Choroid plexus epithelial cell (primary cell): ENCODE results near the gene PRSS50.

Experiments
- DNase-seq: peaks from one replicate; pipeline ENCODE4 v3.0.0-alpha.2; 2010; ENCODE audit warnings: low read depth
- H3K4me3 ChIP-seq: 2 replicates; pipeline ENCODE4 v1.5.1; 2011; ENCODE audit warnings: low read depth, mild to moderate bottlenecking, control low read depth, low read length, moderate library complexity
- CTCF ChIP-seq: conservative IDR thresholded peaks from 2 replicates; pipeline ENCODE4 v1.5.1; 2011; ENCODE audit warnings: low read depth, mild to moderate bottlenecking, control low read depth, inconsistent platforms, low read length, moderate library complexity

Gene PRSS50

DNA sequence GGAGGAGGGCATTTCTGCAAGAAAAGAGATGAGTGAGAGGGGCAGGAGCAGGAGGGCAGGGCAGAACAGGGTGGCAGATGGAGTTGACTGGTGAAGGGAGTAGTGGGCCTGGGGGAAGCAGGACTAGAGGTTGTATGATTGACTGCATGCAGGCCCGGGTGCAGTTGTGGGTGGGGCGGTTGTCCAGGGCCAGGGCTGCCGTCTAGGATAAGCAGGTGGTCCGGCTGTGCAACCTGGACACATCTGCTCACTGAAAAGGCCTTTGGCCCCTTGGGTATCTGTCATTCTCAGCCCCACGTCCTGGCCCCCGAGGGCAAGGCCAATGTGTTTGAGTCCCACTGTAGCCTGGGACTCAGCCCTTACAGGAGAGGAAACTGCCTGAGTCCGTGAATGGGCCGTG is 49.6 kb downstream of the PRSS50 start:
- no peak for TF ChIP-seq CTCF
- no peak overlapping the region for H3K4me3 ChIP-seq
- no peak for DNase-seq

DNA sequence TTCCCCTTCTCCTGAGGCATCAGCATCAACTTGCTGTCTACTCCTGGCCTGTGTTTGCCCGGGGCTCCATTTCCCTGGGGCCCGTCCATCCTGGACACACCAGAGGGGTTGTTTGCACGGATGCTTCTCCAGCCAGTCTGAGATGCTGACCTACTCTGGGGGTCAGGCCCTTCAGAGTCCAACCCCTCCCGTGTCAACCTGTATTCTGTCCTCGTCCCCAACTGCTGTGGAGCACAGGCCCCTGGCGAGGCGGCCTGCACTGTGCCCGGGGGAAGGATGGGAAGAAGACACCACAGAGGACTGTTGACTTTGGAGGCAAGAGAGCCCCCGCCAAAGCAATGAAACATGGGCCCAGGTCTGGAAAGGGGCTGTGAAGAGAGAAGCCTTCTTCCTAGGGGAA is 50.0 kb downstream of the PRSS50 start:
- no peak for DNase-seq
- H3K4me3 ChIP-seq, result no peak overlapping the region
- TF ChIP-seq CTCF, result no peak

DNA sequence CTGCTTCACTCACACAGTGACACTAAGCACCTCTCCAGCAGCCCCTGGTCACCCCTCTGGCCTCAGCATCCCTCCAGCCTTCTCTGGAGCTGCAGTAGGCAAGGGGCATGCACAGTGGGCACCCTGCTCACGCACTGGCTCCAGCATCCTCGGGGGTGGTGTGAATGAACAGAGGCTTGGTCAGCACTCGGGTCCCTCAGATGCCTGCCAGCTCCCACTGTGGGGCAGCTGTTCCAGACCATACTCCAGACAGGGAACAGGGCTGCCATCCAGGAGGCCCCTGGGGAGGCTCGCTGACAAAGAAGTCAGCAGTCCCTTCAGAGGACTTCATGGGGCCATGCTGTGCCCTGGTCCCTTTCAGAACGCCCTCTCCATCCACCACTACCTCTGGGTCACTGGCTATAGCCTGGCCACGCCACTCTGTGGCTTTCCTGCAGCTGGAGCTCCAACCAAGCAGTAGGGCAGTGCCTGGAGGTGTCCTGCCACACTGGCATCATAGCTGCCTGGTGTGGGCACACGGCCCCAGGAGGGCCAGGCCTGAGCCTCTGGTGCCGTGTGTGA is 50.5 kb downstream of the PRSS50 start:
- no peak for TF ChIP-seq CTCF
- H3K4me3 ChIP-seq, result no peak overlapping the region
- DNase-seq, result no peak

DNA sequence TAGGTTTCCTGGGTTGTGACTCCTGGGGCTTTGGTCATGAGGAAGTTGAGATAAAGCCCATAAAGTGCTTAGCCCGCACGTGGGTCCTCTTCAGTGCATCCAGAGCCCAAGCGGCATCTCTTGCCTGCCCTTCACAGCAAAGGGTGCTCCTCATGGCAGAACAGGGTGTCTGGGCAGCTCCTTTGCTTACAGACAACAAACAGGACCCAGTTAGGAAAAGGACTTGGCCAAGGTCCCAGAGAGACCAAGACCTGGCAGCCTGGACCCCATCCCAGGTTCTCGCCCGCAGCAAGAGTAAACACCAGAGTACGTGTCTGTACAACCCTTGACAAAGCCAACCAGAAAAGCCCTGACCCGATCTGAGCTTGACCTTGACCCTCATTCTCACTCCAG is 51.2 kb downstream of the PRSS50 start:
- H3K4me3 ChIP-seq, result no peak overlapping the region
- TF ChIP-seq CTCF, result no peak
- no peak for DNase-seq

DNA sequence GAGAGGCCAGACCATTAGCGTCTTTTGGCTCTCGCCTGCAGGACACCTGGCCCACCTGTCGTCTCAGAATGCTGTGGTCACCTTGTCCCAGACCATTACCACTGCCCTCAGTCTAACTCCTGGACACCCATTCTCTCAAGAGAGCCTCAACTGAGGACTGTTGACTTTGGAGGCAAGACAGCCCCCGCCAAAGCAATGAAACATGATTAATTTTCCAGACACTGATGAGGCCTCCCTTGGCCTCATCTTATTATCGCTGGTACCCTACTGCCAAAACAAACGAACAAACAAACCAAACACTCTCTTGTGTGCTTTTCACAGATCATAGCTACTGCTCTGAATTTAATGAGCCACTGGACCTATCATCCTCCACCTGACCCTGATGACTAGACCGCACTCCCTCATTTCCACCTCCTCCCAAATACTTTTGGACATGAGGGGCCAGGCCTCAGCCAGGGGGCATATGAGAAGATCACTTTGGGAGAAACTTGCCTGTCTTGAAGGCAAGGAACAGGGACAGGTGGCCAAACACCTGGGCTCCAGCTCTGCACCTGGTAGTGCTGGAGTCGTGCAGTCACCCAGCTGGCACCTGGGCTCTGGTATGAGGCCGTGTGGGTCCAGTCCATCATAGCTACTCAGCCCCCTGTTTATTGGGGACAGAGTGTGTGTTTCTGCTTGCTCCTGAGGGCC is 51.8 kb downstream of the PRSS50 start:
- no peak for DNase-seq
- TF ChIP-seq CTCF, result no peak
- no peak overlapping the region for H3K4me3 ChIP-seq

DNA sequence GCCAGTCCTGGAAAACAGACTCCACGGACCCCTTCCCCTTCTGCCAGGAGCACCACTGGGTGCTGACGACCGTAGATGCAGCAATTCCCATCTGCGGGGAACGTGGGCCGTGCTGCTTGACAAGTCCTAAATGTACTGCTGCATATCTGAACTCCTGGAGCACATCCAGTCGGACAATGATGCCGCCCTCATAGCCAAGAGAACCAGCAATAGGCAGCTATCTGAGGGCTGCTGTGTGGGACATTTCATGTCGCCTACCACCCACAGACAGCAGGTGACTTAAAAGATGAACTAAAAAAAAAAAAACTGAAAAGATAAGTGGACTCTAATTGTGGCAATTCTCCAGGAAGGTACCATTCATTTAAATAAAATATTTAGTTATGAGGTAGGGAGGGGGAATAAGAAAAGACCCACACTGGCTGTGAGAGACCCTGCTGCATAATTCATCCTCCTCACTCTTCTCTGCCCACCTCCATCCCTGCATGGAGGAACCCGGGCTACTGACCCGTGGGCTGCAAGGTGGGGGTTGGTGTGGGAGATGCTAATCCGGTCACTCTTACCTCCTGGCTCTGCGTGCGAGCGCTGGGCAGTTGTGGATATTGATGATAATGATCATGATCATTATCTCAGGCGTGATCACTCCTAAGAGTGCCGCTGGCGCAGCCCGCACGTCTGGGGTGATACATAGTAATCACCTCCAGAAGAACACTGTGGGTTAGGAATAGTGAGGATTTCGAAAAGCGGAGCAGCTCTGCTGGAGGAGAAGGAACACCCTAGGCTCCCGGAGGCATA is 52.5 kb downstream of the PRSS50 start:
- H3K4me3 ChIP-seq, result no peak overlapping the region
- TF ChIP-seq CTCF, result no peak
- no peak for DNase-seq
